HepG2 (cell line): ENCODE results near the gene DPYSL3. TPM values are rescaled to one million over a fixed set of nuclear protein-coding genes. Genes with fewer than 3 reads are reported as not detected.

Experiments
- ATAC-seq: fragments of 200-7000 bp; cut with Tn5 transposase; 3 replicates; pipeline ENCODE4 v1.9.1; 2020; ENCODE audit warnings: mild to moderate bottlenecking, moderate library complexity
- BruUV-seq: library from RNA; stranded (reverse); fragments of 400-500 nt; replicated peaks from 2 replicates; lab custom pipeline; 2021; lab: Mats Ljungman, UMichigan
- CTCF ChIA-PET: fragments of 300-600 bp; formaldehyde crosslinking; extraction: SDS; loops from one replicate; lab custom pipeline; 2021; ENCODE audit warnings: low total read pairs, inconsistent platforms, low intra/inter-chr PET ratio; lab: Yijun Ruan, JAX
- POLR2A ChIA-PET: fragments of 350-600 bp; sonication (Branson Sonifier 250); formaldehyde crosslinking; loops from one replicate; lab custom pipeline; 2020; ENCODE audit warnings: antibody characterized with exemption, inconsistent platforms; lab: Yijun Ruan, JAX
- DNase-seq: peaks from one replicate; pipeline ENCODE4 v3.0.0-alpha.2; 2015; ENCODE audit warnings: low spot score
- FAIRE-seq: peaks from 3 replicates; lab custom pipeline; 2011; peaks lifted over from hg19 to GRCh38; lab: Jason Lieb, UNC
- H2AFZ ChIP-seq: one replicate; pipeline ENCODE4 v1.6.1; 2011; ENCODE audit warnings: low read length, inconsistent platforms
- H3K27ac ChIP-seq: fragments of 300-600 bp; 3 replicates; pipeline ENCODE4 v1.8.0; 2011; ENCODE audit warnings: mixed run types, mild to moderate bottlenecking, mixed read lengths, low read length, inconsistent platforms; ENCODE audit not compliant: insufficient read depth; ENCODE audit errors: extremely low read length
- H3K27me3 ChIP-seq, 2 experiments: fragments of 200-600 bp in 1 of 2; 2 replicates in 1 of 2; 3 replicates in 1 of 2; pipeline versions ENCODE4 v1.6.0 to v1.8.0; 2011; ENCODE audit warnings: low read length in 2 of 2, mild to moderate bottlenecking in 2 of 2, moderate library complexity in 2 of 2, inconsistent platforms in 1 of 2; ENCODE audit not compliant: insufficient read depth in 2 of 2, control insufficient read depth in 1 of 2
- H3K36me3 ChIP-seq, 2 experiments: fragments of 200-600 bp in 1 of 2; replicated peaks in 1 of 2; 2 replicates in 1 of 2; 3 replicates in 1 of 2; pipeline versions ENCODE4 v1.5.1 to v1.8.0; 2011; ENCODE audit warnings: low read length in 2 of 2, inconsistent platforms in 1 of 2; ENCODE audit not compliant: insufficient read depth in 2 of 2, control insufficient read depth in 1 of 2
- H3K4me1 ChIP-seq: 2 replicates; pipeline ENCODE4 v1.5.1; 2012; ENCODE audit warnings: low read length, inconsistent platforms; ENCODE audit not compliant: insufficient read depth
- H3K4me2 ChIP-seq: 2 replicates; pipeline ENCODE4 v1.6.0; 2011; ENCODE audit warnings: low read depth, low read length, inconsistent platforms
- H3K4me3 ChIP-seq, 3 experiments: fragments of 200-600 bp in 1 of 3; sonication (generic), shearing (Covaris generic) in 1 of 3; replicated peaks in 1 of 3; 2 replicates each; pipeline ENCODE4 v1.5.1; 2011 to 2016; ENCODE audit warnings: low read length in 3 of 3, inconsistent platforms in 2 of 3, low read depth in 2 of 3, mild to moderate bottlenecking in 2 of 3, control low read depth in 1 of 3, mixed read lengths in 1 of 3; ENCODE audit not compliant: insufficient read depth in 1 of 3
- H3K79me2 ChIP-seq: one replicate; pipeline ENCODE4 v1.6.1; 2011; ENCODE audit warnings: low read length, inconsistent platforms; ENCODE audit not compliant: insufficient read depth
- H3K9ac ChIP-seq: 2 replicates; pipeline ENCODE4 v1.6.0; 2011; ENCODE audit warnings: mild to moderate bottlenecking, low read depth, low read length, inconsistent platforms; ENCODE audit not compliant: insufficient read depth
- H3K9me3 ChIP-seq: 2 replicates; pipeline ENCODE4 v1.5.1; 2012; ENCODE audit warnings: mild to moderate bottlenecking, low read length
- H4K20me1 ChIP-seq: 2 replicates; pipeline ENCODE4 v1.6.0; 2011; ENCODE audit warnings: inconsistent platforms, mild to moderate bottlenecking, low read length, moderate library complexity; ENCODE audit not compliant: insufficient read depth
- CHCHD3 ChIP-seq: sonication (generic); formaldehyde crosslinking; IDR thresholded peaks from 2 replicates; pipeline ENCODE4 v1.8.0; 2022; ENCODE audit warnings: mild to moderate bottlenecking, missing genetic modification reagents, moderate library complexity
- CHD4 ChIP-seq: fragments of 200-600 bp; sonication (generic); IDR thresholded peaks from 2 replicates; pipeline ENCODE4 v1.7.0; 2017; ENCODE audit warnings: mild to moderate bottlenecking, low read length, borderline replicate concordance
- CTCF ChIP-seq: sonication (generic); formaldehyde crosslinking; IDR thresholded peaks from 2 replicates; pipeline ENCODE4 v1.5.0; 2020; ENCODE audit warnings: mild to moderate bottlenecking, missing genetic modification reagents, moderate library complexity
- GMEB2 ChIP-seq: IDR thresholded peaks from 2 replicates; pipeline ENCODE4 v1.6.1; 2016; ENCODE audit warnings: missing biosample characterization, missing genetic modification reagents, low read depth
- LCORL ChIP-seq, 2 experiments: fragments of 450-650 bp in 1 of 2; sonication (generic) in 1 of 2; formaldehyde crosslinking in 1 of 2; IDR thresholded peaks; 2 replicates each; pipeline versions ENCODE4 v1.5.0 to v1.6.1; 2017 to 2020; ENCODE audit warnings: antibody characterized with exemption in 1 of 2, missing genetic modification reagents in 1 of 2
- MLX ChIP-seq: IDR thresholded peaks from 2 replicates; pipeline ENCODE4 v1.6.1; 2016
- SAP130 ChIP-seq: IDR thresholded peaks from 2 replicates; pipeline ENCODE4 v1.6.1; 2016; ENCODE audit warnings: low read depth
- STAG1 ChIP-seq: sonication (generic); formaldehyde crosslinking; IDR thresholded peaks from 2 replicates; pipeline ENCODE4 v1.4.0; 2020; ENCODE audit warnings: missing genetic modification reagents
- TSC22D2 ChIP-seq: sonication (generic); formaldehyde crosslinking; IDR thresholded peaks from 2 replicates; pipeline ENCODE4 v1.5.1; 2020; ENCODE audit warnings: missing genetic modification reagents, mild to moderate bottlenecking, borderline replicate concordance
- ZFP62 ChIP-seq: sonication (generic); formaldehyde crosslinking; IDR thresholded peaks from 2 replicates; pipeline ENCODE4 v1.4.0; 2020; ENCODE audit warnings: missing genetic modification reagents
- ZNF33B ChIP-seq: sonication (generic); formaldehyde crosslinking; IDR thresholded peaks from 2 replicates; pipeline ENCODE4 v1.5.1; 2020; ENCODE audit warnings: mild to moderate bottlenecking, missing genetic modification reagents
- ZNF639 ChIP-seq: conservative IDR thresholded peaks from 2 replicates; pipeline ENCODE4 v1.6.1; 2018; ENCODE audit warnings: missing genetic modification reagents
- ZNF780A ChIP-seq: sonication (generic); formaldehyde crosslinking; IDR thresholded peaks from 2 replicates; pipeline ENCODE4 v1.8.0; 2022; ENCODE audit warnings: mild to moderate bottlenecking, missing genetic modification reagents, moderate library complexity
- ZNF83 ChIP-seq: sonication (generic); formaldehyde crosslinking; IDR thresholded peaks from 2 replicates; pipeline ENCODE4 v1.4.0; 2020; ENCODE audit warnings: missing genetic modification reagents, mild to moderate bottlenecking, borderline replicate concordance
- ZUFSP ChIP-seq: sonication (generic); formaldehyde crosslinking; IDR thresholded peaks from 2 replicates; pipeline ENCODE4 v1.9.0; 2021; ENCODE audit warnings: missing genetic modification reagents, mild to moderate bottlenecking, borderline replicate concordance
- WGBS: methylation state at CpG from one replicate; pipeline ENCODE4 v1.1.6; 2017; ENCODE audit warnings: low lambda C conversion rate; 5-methylcytosine and 5-hydroxymethylcytosine counted together
- in situ Hi-C: cut with HindIII; loops from 2 replicates; pipeline ENCODE4 v1.10.0; 2017; ENCODE audit warnings: low pct_unique_long_range_greater_than_20kb; ENCODE audit not compliant: extremely low pct_ligation_motif_present
- intact Hi-C: fragments of 100-400 bp; cut with micrococcal nuclease; formaldehyde crosslinking; loops from one replicate; pipeline ENCODE4 v1.10.0; 2022; ENCODE audit not compliant: unreplicated experiment
- polyA plus RNA-seq, 8 experiments: library from polyadenylated mRNA; depleted of rRNA in 3 of 8; stranded (reverse) in 7 of 8; unstranded in 1 of 8; fragments of >200 nt; fragmentation: Illumina TruSeq in 4 of 8; extraction: Trizol in 4 of 8; gene quantifications; 2 replicates each; pipeline versions ENCODE4 v1.2.1 to v1.2.3, GENCODE V29; 2011 to 2016; ENCODE audit warnings: low read depth in 4 of 8, missing spikeins in 1 of 8, mixed read lengths in 1 of 8; ENCODE audit not compliant: insufficient read depth in 1 of 8
- total RNA-seq, 5 experiments: library from RNA; depleted of rRNA; stranded (reverse); fragments of >200 nt; fragmentation: Illumina TruSeq; extraction: Trizol; gene quantifications; 2 replicates each; pipeline ENCODE4 v1.2.3, GENCODE V29; 2016; ENCODE audit warnings: low read depth in 1 of 5
- TF ChIP-seq, protein P1 (sequence below): sonication (generic); formaldehyde crosslinking; IDR thresholded peaks from 2 replicates; pipeline ENCODE4 v1.4.0; 2020; ENCODE audit warnings: missing genetic modification reagents, borderline replicate concordance

Gene DPYSL3
- total and polyA plus RNA-seq, 2 of the 13 experiments (the other 11 are each of a cell fraction or from before 2014, with no cell fraction given), result 0.08 to 0.15 TPM

GRCh38 chr5:147538236-147538635, 28.4 kb upstream of the DPYSL3 start:
- Histone ChIP-seq H3K27me3 (no peaks in the 10 kb centered on the region), H3K27ac (no peak overlapping the region), H3K4me1 (no peaks in the 10 kb centered on the region), H3K4me2 (no peak overlapping the region), H2AFZ (no peak overlapping the region), H4K20me1 (no peaks in the 10 kb centered on the region), H3K4me3 (no peak overlapping the region), H3K79me2 (no peaks in the 10 kb centered on the region), H3K9ac (no peak overlapping the region), H3K9me3 (no peaks in the 10 kb centered on the region), H3K36me3 (no peaks in the 10 kb centered on the region)
- no peak for ATAC-seq
- no TSS peak for BruUV-seq
- in situ Hi-C loops, result no loop called here
- ChIA-PET CTCF (no interaction called here), POLR2A (no interaction called here)
- no peak for DNase-seq
- 4% methylated on average over 1 of the region's 1 CpG for WGBS
- FAIRE-seq, result no peak
- intact Hi-C loops, result no loop called here
- TF ChIP-seq CTCF (CRISPR knock-in tag) (no peak), CHD4 (no peak), LCORL (IDR thresholded peaks at IDR 0.05) (no peak), LCORL (CRISPR knock-in tag; IDR thresholded peaks at IDR 0.05) (no peak), ZNF639 (no peak), TSC22D2 (no peak), GMEB2 (CRISPR knock-in tag) (no peak), SAP130 (no peak), CHCHD3 (CRISPR knock-in tag) (no peak), ZNF83 (CRISPR knock-in tag) (no peak), MLX (no peak), ZUFSP (no peak), ZNF33B (CRISPR knock-in tag) (no peak), STAG1 (CRISPR knock-in tag) (no peak), ZNF780A (no peak), ZFP62 (no peak)
- TF ChIP-seq, protein P1, sequence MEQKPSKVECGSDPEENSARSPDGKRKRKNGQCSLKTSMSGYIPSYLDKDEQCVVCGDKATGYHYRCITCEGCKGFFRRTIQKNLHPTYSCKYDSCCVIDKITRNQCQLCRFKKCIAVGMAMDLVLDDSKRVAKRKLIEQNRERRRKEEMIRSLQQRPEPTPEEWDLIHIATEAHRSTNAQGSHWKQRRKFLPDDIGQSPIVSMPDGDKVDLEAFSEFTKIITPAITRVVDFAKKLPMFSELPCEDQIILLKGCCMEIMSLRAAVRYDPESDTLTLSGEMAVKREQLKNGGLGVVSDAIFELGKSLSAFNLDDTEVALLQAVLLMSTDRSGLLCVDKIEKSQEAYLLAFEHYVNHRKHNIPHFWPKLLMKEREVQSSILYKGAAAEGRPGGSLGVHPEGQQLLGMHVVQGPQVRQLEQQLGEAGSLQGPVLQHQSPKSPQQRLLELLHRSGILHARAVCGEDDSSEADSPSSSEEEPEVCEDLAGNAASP (CRISPR knock-in tag), result no peak
- TF ChIP-seq, all 625 proteins: peak for 0
